Suprapubic skin (tissue), 4 donors: ENCODE results near the gene USP10. TPM values are rescaled to one million over a fixed set of nuclear protein-coding genes. Genes with fewer than 3 reads are reported as not detected.
A peak's percentile ranks its signal among the peaks of the same experiment; 100 is the strongest.

Source experiments
- DNase-seq, 2 donors: peaks; one replicate each; pipeline ENCODE4 v3.0.0-alpha.2; 2019; ENCODE audit warnings: low spot score in 2 of 2
- H3K27ac ChIP-seq: fragments of 200-600 bp; sonication (generic); one replicate; pipeline ENCODE4 v1.5.1; 2019
- H3K27me3 ChIP-seq: fragments of 200-600 bp; sonication (generic); one replicate; pipeline ENCODE4 v1.5.1; 2019
- H3K36me3 ChIP-seq: fragments of 200-600 bp; sonication (generic); one replicate; pipeline ENCODE4 v1.5.1; 2019
- H3K4me1 ChIP-seq: fragments of 200-600 bp; sonication (generic); one replicate; pipeline ENCODE4 v1.5.1; 2019
- H3K4me3 ChIP-seq: fragments of 200-600 bp; sonication (generic); one replicate; pipeline ENCODE4 v1.5.1; 2019; ENCODE audit warnings: mild to moderate bottlenecking
- H3K9me3 ChIP-seq: fragments of 200-600 bp; sonication (generic); one replicate; pipeline ENCODE4 v1.5.1; 2019
- CTCF ChIP-seq, 2 donors: fragments of 200-600 bp in 1 of 2; fragments of 450-650 bp in 1 of 2; sonication (generic) in 1 of 2; IDR thresholded peaks; one replicate each; pipeline ENCODE4 v1.5.1; 2016 to 2019; ENCODE audit warnings: antibody characterized with exemption in 2 of 2, mild to moderate bottlenecking in 1 of 2, moderate library complexity in 1 of 2
- EP300 ChIP-seq: sonication (generic); formaldehyde crosslinking; IDR thresholded peaks from one replicate; pipeline ENCODE4 v1.6.1; 2017; ENCODE audit warnings: antibody characterized with exemption
- POLR2A ChIP-seq, 2 donors: fragments of 450-650 bp; IDR thresholded peaks; one replicate each; pipeline ENCODE4 v1.6.1; 2017; ENCODE audit warnings: antibody characterized with exemption in 2 of 2, mild to moderate bottlenecking in 2 of 2, moderate library complexity in 2 of 2
- POLR2AphosphoS5 ChIP-seq, 3 donors: sonication (generic); formaldehyde crosslinking; IDR thresholded peaks; one replicate each; pipeline ENCODE4 v1.6.1; 2017; ENCODE audit warnings: antibody characterized with exemption in 3 of 3
- WGBS: methylation state at CpG from one replicate; pipeline ENCODE4 v1.1.5; 2018; 5-methylcytosine and 5-hydroxymethylcytosine counted together
- total RNA-seq, 4 donors: library from RNA; depleted of rRNA; stranded (reverse); fragments of >200 nt; gene quantifications; one replicate each; pipeline ENCODE4 v1.1.0, GENCODE V29; 2016

Gene USP10
- total RNA-seq, 4 donors from 2014 or later = 58.5 to 92.2 (median 69.8) TPM

GRCh38 chr16:84823926-84824325, 124.1 kb downstream of the USP10 start:
- H3K4me1 ChIP-seq = peaks cover 56% of the 10 kb centered on the region
- no peaks in the 10 kb centered on the region for H3K27me3 ChIP-seq
- H3K27ac ChIP-seq = peak overlapping the region; percentile 79
- H3K36me3 ChIP-seq = no peaks in the 10 kb centered on the region
- DNase-seq = no peak
- WGBS = 49% methylated on average over 5 of the region's 5 CpGs
- H3K9me3 ChIP-seq = no peaks in the 10 kb centered on the region
- TF ChIP-seq EP300 (no peak), POLR2A (IDR thresholded peaks at IDR 0.05) (no peak), POLR2AphosphoS5 (IDR thresholded peaks at IDR 0.05) (no peak)
- H3K4me3 ChIP-seq = peak overlapping the region; percentile 19

GRCh38 chr16:84825896-84826557, 126.2 kb downstream of the USP10 start:
- Histone ChIP-seq H3K9me3 (no peaks in the 10 kb centered on the region), H3K36me3 (no peaks in the 10 kb centered on the region), H3K4me3 (no peak overlapping the region), H3K27me3 (no peaks in the 10 kb centered on the region), H3K27ac (peak overlapping the region; percentile 75), H3K4me1 (peaks cover 54% of the 10 kb centered on the region)
- 81% methylated on average over 7 of the region's 8 CpGs for WGBS
- DNase-seq = no peak
- TF ChIP-seq POLR2AphosphoS5 (IDR thresholded peaks at IDR 0.05) (no peak), CTCF (IDR thresholded peaks at IDR 0.05) (no peak), EP300 (peak; percentile 53), POLR2A (IDR thresholded peaks at IDR 0.05) (no peak)

- Histone ChIP-seq H3K4me3 (no peak overlapping the region), H3K36me3 (no peaks in the 10 kb centered on the region), H3K9me3 (no peaks in the 10 kb centered on the region), H3K4me1 (peaks cover 52% of the 10 kb centered on the region), H3K27ac (peak overlapping the region; percentile 75), H3K27me3 (no peaks in the 10 kb centered on the region)
- WGBS = 80% methylated on average over 10 of the region's 13 CpGs
- TF ChIP-seq POLR2A (IDR thresholded peaks at IDR 0.05) (no peak), EP300 (no peak), POLR2AphosphoS5 (IDR thresholded peaks at IDR 0.05) (no peak), CTCF (IDR thresholded peaks at IDR 0.05) (no peak)
- no peak for DNase-seq
Measured at GRCh38 chr16:84826558-84826941, 126.8 kb downstream of the USP10 start.

DNA sequence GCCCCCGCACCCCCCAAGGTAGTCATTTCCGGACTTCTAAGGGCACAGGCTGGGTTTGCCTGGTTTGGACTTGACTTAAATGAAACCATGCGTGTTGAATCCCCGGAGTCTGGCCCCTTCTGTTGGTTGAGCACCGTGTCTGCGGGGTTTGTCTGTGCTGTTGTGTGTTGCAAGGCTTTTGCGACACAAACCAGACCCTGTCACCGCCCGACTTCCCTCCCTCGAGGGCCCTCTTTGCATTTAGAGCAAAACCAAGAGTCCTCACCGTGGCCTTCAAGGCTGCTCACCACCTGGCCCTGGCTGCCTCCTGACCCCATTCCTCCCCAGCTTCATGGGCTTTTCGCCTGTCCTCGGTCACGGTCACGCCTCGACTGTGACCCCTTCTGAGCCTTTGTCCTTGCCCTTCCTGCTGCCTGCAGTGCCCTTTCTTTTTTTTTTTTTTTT, 127.4 kb downstream of the USP10 start:
- H3K4me3 ChIP-seq = no peak overlapping the region
- 76% methylated on average over 16 of the region's 16 CpGs for WGBS
- peaks cover 54% of the 10 kb centered on the region for H3K4me1 ChIP-seq

GRCh38 chr16:84827897-84828296, 128.1 kb downstream of the USP10 start:
- no peaks in the 10 kb centered on the region for H3K27me3 ChIP-seq
- peaks cover 56% of the 10 kb centered on the region for H3K4me1 ChIP-seq
- no peak overlapping the region for H3K4me3 ChIP-seq
- no peaks in the 10 kb centered on the region for H3K9me3 ChIP-seq
- WGBS = 91% methylated on average over 15 of the region's 15 CpGs
- H3K36me3 ChIP-seq = no peaks in the 10 kb centered on the region
- no peak for DNase-seq
- TF ChIP-seq POLR2A (IDR thresholded peaks at IDR 0.05) (no peak), EP300 (no peak), POLR2AphosphoS5 (IDR thresholded peaks at IDR 0.05) (no peak), CTCF (IDR thresholded peaks at IDR 0.05) (no peak)
- peak overlapping the region; percentile 75 for H3K27ac ChIP-seq

More for the DNA sequence above, 127.4 kb downstream of the USP10 start:
- Histone ChIP-seq H3K9me3 (no peaks in the 10 kb centered on the region), H3K27ac (peak overlapping the region; percentile 75), H3K36me3 (no peaks in the 10 kb centered on the region), H3K27me3 (no peaks in the 10 kb centered on the region)
- DNase-seq = no peak
- no peak for TF ChIP-seq CTCF (IDR thresholded peaks at IDR 0.05)
- no peak for TF ChIP-seq EP300
- no peak for TF ChIP-seq POLR2A (IDR thresholded peaks at IDR 0.05)
- TF ChIP-seq POLR2AphosphoS5 (IDR thresholded peaks at IDR 0.05) = no peak
